HG02588 (cell line): Measurements from ENCODE around the gene NEU4.
"Not testable (repeated sequence)": the region's sequence is repeated elsewhere in the genome, so short reads cannot be mapped to it uniquely, and the experiment has no call there.

Experiments used
- ATAC-seq: cut with Tn5 transposase; IDR thresholded peaks from one replicate; pipeline ENCODE4 v1.9.1; 2021; ENCODE audit warnings: mild to moderate bottlenecking, moderate library complexity; ENCODE audit not compliant: unreplicated experiment

NEU4 gene

DNA sequence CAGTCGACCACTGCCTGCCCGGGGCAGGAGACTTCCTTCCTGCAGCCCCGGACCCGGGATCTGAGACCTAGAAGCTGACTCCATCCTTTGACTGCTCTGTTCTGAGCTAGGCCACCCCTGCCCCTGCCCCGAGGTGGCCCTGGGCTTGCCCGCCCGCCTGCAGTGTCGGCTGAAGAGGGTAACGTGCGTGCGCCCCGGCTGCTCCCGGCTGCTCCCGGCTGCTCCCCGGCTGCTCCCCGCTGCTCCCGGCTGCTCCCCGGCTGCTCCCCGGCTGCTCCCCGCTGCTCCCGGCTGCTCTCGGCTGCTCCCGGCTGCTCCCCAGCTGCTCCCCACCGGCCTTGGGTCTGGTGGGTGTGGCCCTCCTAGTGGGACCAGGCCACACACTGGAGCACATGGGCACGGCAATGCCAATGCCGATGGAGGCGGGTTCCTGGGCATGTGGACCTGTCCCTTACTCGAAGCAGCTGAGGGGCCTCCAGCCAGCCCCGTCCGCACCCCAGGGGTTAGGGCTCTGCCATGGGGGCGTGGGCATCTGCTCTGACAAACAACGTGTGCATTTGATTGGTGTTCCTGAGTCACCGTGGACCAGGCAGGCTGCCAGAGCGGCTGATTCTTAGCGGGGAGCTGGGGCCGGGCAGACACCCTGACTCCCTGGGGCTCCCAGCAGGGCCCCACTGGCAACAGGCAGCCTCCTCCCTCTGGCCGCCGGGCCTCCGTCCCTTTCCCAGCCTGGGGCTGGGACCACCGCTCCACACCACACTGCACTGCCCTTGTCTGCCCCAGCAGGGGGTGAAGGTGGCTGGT lies 34.4 kb upstream of the NEU4 start:
- ATAC-seq = no peak

- no peak for ATAC-seq
Measured at GRCh38 chr2:241775223-241776177, 33.5 kb upstream of the NEU4 start.

GRCh38 chr2:241776336-241777169 lies 32.4 kb upstream of the NEU4 start, which contains the start of gene GAL3ST2:
Gene GAL3ST2 (plus strand): TSS chr2:241776822. CDS start chr2:241776956, 134 bp downstream.
- no peak for ATAC-seq

DNA sequence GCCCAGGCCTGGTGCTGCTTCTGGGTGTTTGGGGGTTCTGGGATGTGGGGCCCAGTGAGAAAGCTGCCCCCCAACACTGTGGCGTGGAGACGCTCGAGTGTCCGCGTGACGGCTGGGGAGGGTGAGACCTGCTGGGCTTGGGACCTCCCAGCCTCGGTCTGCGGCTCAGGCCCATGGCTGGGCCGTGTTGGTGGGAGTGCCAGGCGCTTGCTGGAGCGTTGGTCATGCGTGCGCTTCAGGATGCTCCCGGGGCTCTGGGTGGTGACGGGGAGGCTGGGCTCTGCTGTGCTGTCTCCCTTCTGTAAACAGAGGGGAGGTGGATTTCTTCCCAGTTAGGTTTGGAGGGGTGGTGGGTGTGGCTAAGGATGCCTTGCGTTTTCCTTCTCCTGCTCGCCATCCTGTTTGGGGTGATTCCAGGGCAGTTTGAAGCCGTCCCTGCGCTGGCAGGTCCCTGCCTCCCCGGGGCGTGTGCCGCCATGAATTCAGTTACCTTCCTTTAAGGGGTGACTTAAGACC lies 31.8 kb upstream of the NEU4 start:
- ATAC-seq = no peak

DNA sequence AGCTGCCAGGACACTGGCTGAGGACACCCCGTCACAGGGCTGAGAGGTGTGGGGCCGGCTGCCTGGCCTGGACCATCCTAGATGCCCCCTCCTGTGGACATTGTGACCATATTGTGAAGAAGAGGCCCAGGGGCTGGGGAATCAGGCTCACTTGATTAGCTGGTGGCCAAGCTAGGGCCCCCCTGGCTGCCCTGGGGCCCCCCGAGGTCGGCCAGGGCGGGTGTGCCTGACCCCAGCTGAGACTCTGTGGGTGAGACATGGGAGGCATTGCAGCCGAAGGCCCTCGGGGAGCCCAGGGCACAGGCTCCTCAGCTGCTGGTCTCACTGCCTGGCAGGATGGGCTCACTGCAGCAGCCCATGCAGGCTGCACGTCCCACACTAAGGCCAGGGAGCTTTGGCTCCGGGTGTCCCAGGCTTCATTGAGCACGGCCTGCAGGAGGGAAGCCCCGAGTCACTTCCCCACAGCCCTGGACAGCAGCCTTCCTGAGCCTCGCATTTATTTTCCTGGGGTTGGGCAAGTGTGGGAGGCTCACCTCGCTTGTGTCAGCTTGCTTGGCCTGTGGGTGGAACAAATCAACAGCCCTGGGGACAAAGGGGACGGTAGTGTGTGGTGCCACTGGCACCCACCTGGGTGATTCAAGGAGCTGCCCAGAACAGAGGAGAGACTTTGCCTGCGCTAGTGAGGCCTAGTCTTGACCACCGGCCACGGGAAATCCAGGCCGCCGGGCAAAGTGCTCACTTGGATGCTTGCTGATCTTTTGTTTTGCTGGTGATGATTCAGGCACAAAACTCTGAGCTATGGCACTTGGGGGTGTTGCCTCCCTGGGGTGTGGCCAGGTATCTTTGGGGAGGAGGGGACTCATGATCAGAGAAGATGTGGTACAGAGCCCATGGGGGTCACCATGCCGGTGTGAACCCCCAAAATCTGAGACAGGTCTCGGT lies 31.0 kb upstream of the NEU4 start:
- ATAC-seq = no peak

- no peak for ATAC-seq
Measured at GRCh38 chr2:241780939-241781569, 27.9 kb upstream of the NEU4 start.

GRCh38 chr2:241782053-241782452 lies 26.9 kb upstream of the NEU4 start:
- not testable (repeated sequence) for ATAC-seq

DNA sequence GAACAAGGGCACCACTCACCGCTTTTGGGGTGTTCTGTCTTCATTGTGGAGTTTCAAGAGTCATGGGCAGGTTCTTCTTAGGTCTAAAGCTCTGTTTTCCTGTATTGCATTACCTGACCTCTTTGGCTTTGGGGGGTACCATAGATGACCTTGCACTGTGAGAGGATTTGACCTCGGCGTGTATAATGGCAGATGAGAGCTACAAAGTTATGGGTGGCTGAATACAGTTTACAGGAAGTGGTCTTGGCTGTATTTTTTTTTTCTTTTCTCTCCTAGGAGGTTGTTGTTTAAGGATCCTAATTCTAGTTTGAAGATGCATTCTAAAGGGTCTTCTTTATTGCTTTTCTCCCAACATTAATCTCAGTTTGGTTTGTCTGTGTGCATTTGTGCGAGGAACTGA lies 20.9 kb upstream of the NEU4 start:
- ATAC-seq = no peak

- ATAC-seq = no peak
Measured at GRCh38 chr2:241788572-241788971, 20.4 kb upstream of the NEU4 start.

- not testable (repeated sequence) for ATAC-seq
Measured at GRCh38 chr2:241791385-241791784, 17.6 kb upstream of the NEU4 start.

DNA sequence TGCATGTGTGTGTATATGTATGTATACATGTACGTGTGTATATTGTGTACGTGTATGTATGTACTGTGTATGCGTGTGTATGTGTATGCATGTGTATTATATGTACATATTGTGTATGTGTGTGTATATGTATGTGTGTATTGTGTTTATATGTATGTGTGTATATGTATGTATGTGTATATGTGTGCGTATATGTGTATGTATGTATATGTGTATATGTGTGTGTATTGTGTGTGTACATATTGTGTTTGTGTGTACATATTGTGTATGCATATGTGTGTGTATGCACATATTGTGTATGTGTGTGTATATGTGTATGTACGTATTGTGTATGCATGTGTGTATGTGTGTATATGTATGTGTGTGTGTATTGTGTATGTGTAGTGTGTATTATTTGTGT lies 15.6 kb upstream of the NEU4 start:
- no peak for ATAC-seq

GRCh38 chr2:241794250-241794823 lies 14.7 kb upstream of the NEU4 start:
- no peak for ATAC-seq

GRCh38 chr2:241795021-241795999 lies 13.7 kb upstream of the NEU4 start:
- ATAC-seq = no peak

DNA sequence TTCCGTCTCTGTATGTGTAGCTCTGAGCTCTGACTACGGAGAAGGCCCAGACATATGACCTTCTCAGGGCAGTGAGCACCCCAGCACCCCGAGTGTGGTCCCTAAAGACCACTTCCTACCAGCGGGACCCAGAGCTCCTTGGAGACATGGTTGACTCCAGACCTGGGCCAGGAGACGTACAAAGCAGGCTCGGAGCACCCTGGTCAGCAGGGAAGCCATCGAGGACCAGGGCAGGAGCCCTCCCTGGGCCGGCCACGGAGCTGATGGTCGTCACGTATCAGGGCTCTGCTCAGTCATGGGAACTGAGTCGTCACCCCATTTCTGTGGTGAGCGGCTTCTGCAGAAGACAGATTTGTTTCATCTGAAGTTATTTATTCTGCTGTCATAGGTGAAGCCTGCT lies 12.8 kb upstream of the NEU4 start:
- no peak for ATAC-seq

DNA sequence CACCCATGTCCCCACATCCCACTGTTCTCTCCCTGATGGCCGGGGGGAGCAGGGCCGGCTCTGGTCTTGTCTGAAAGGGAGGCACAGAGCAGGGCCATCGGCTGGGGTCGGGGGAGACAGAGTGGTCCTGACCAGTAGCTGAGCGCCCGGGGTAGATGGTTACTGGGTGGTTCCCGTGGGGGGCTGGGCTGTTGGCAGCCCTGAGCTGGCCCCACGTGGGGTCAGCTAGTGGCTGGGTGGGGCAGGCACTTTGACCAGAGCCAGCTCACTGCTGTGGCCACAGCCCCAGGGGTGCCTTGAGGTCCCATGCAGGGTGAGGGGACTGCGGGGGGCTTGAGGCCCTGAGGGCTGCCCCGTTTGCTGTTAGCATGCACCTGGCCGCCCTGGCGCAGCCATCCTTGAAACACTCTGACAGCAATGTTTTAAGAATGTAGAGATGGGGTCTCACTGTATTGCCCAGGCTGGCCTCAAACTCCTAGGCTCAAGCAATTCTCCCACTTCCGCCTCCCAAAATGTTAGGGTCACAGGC lies 12.3 kb upstream of the NEU4 start:
- no peak for ATAC-seq

- no peak for ATAC-seq
Measured at GRCh38 chr2:241797441-241798080, 11.4 kb upstream of the NEU4 start.
